Measurements from ENCODE around the gene MT1F. TPM values are rescaled to one million over a fixed set of nuclear protein-coding genes. Genes with fewer than 3 reads are reported as not detected.

MT1F gene
- total RNA-seq, 1 experiment from 2014 or later: 2.1 TPM

- peak overlapping the region; percentile 94 for H3K27ac ChIP-seq (ENCODE audit: low read length)
- H3K4me1 ChIP-seq (ENCODE audit: control insufficient read depth, insufficient read depth, low read length): peaks cover 66% of the 10 kb centered on the region
- ATAC-seq: peak; percentile 7; the same call in 1 of the 2 replicates
- H3K27me3 ChIP-seq (ENCODE audit: control insufficient read depth, insufficient read depth, low read length): no peaks in the 10 kb centered on the region
- BruUV-seq (replicated peaks): no TSS peak
- H3K36me3 ChIP-seq (ENCODE audit: control insufficient read depth, insufficient read depth, low read length): peaks cover 3% of the 10 kb centered on the region; the same call in 1 of the 2 replicates
- intact Hi-C loops (cut with micrococcal nuclease; ENCODE audit: unreplicated experiment): no loop called here
- in situ Hi-C loops (cut with HindIII; ENCODE audit: low pct_unique_long_range_greater_than_20kb, low sequenced_read_pairs): no loop called here
- TF ChIP-seq, protein P1, sequence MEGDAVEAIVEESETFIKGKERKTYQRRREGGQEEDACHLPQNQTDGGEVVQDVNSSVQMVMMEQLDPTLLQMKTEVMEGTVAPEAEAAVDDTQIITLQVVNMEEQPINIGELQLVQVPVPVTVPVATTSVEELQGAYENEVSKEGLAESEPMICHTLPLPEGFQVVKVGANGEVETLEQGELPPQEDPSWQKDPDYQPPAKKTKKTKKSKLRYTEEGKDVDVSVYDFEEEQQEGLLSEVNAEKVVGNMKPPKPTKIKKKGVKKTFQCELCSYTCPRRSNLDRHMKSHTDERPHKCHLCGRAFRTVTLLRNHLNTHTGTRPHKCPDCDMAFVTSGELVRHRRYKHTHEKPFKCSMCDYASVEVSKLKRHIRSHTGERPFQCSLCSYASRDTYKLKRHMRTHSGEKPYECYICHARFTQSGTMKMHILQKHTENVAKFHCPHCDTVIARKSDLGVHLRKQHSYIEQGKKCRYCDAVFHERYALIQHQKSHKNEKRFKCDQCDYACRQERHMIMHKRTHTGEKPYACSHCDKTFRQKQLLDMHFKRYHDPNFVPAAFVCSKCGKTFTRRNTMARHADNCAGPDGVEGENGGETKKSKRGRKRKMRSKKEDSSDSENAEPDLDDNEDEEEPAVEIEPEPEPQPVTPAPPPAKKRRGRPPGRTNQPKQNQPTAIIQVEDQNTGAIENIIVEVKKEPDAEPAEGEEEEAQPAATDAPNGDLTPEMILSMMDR (IDR thresholded peaks at IDR 0.05): no peak
- TF ChIP-seq TCF7L2 (IDR thresholded peaks at IDR 0.05; ENCODE audit: low read depth, low read length): no peak
- no peak for TF ChIP-seq REST (IDR thresholded peaks at IDR 0.05; ENCODE audit: insufficient read depth in 1 of 2, low read depth in 2 of 2, low read length in 1 of 2)
- no peak for TF ChIP-seq SIN3A (IDR thresholded peaks at IDR 0.05; ENCODE audit: borderline replicate concordance, insufficient read depth, low read depth, low read length)
- TF ChIP-seq POLR2AphosphoS5 (IDR thresholded peaks at IDR 0.05; ENCODE audit: low read depth, low read length): no peak
- no peak for DNase-seq (ENCODE audit: low read depth, low spot score)
- ChIA-PET CTCF (no interaction called here), POLR2A (no interaction called here)
- no peak overlapping the region for H3K4me3 ChIP-seq (ENCODE audit: low read depth in 2 of 2, low read length in 2 of 2)
- no peaks in the 10 kb centered on the region for H3K9me3 ChIP-seq (ENCODE audit: control insufficient read depth, insufficient read depth, low read depth, low read length)
These were observed 46.4 kb upstream of the MT1F start for GRCh38 chr16:56611281-56611833.

- H3K36me3 ChIP-seq (ENCODE audit: control insufficient read depth, insufficient read depth, low read length): peaks cover under 1% of the 10 kb centered on the region; the same call in 1 of the 2 replicates
- no peak for ATAC-seq
- intact Hi-C loops (cut with micrococcal nuclease; ENCODE audit: unreplicated experiment): no loop called here
- H3K27me3 ChIP-seq (ENCODE audit: control insufficient read depth, insufficient read depth, low read length): no peaks in the 10 kb centered on the region
- H3K27ac ChIP-seq (ENCODE audit: low read length): peak overlapping the region; percentile 94
- H3K4me1 ChIP-seq (ENCODE audit: control insufficient read depth, insufficient read depth, low read length): peaks cover 53% of the 10 kb centered on the region
- DNase-seq (ENCODE audit: low read depth, low spot score): no peak
- no TSS peak for BruUV-seq (replicated peaks)
- TF ChIP-seq SIN3A (IDR thresholded peaks at IDR 0.05; ENCODE audit: borderline replicate concordance, insufficient read depth, low read depth, low read length) (no peak), POLR2AphosphoS5 (IDR thresholded peaks at IDR 0.05; ENCODE audit: low read depth, low read length) (no peak), REST (IDR thresholded peaks at IDR 0.05; ENCODE audit: insufficient read depth in 1 of 2, low read depth in 2 of 2, low read length in 1 of 2) (no peak), TCF7L2 (IDR thresholded peaks at IDR 0.05; ENCODE audit: low read depth, low read length) (no peak)
- TF ChIP-seq, protein P1 (IDR thresholded peaks at IDR 0.05): no peak
- POLR2A ChIA-PET: no interaction called here
- CTCF ChIA-PET: no interaction called here
- in situ Hi-C loops (cut with HindIII; ENCODE audit: low pct_unique_long_range_greater_than_20kb, low sequenced_read_pairs): no loop called here
- no peaks in the 10 kb centered on the region for H3K9me3 ChIP-seq (ENCODE audit: control insufficient read depth, insufficient read depth, low read depth, low read length)
- H3K4me3 ChIP-seq (ENCODE audit: low read depth in 2 of 2, low read length in 2 of 2): no peak overlapping the region
These were observed 44.1 kb upstream of the MT1F start for GRCh38 chr16:56613706-56614105.

All from Panc1 (cell line).